ENCODE data around the gene PANK1.

DNA sequence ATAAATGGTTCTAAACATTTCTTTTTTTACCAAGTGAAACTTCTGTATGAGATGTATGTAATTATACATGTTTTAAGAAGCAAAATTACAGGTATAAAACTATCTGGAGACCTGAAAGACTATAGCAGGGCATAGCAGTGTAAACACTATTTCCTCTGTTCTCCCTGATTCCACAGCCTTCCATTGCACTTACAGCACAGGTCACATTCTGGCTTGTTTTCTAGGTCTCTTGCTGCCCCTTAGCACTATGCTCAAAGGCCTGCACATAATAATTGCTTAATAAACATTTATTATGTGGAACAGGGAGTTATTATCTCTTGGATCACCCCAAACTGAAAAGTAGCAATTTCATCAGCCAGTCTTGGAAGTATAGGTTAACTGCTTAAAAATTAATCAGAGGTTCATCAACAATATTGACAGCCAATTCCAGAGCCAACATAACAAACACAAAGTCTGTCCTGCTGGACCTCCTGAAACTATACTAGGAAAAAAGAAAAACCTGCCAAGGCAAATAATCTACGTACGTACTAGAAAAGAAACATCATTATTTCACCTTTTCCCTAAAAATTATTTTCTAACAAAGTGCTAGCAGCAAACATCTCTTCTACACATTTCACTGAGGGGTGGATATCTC, 43.2 kb downstream of the PANK1 start:
- TF ChIP-seq, protein P1, sequence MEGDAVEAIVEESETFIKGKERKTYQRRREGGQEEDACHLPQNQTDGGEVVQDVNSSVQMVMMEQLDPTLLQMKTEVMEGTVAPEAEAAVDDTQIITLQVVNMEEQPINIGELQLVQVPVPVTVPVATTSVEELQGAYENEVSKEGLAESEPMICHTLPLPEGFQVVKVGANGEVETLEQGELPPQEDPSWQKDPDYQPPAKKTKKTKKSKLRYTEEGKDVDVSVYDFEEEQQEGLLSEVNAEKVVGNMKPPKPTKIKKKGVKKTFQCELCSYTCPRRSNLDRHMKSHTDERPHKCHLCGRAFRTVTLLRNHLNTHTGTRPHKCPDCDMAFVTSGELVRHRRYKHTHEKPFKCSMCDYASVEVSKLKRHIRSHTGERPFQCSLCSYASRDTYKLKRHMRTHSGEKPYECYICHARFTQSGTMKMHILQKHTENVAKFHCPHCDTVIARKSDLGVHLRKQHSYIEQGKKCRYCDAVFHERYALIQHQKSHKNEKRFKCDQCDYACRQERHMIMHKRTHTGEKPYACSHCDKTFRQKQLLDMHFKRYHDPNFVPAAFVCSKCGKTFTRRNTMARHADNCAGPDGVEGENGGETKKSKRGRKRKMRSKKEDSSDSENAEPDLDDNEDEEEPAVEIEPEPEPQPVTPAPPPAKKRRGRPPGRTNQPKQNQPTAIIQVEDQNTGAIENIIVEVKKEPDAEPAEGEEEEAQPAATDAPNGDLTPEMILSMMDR (conservative IDR thresholded peaks at IDR 0.05; ENCODE audit: low read depth, low read length): no peak
- no peak for TF ChIP-seq SMC3 (IDR thresholded peaks at IDR 0.05; ENCODE audit: low read depth, low read length)
- TF ChIP-seq RAD21 (IDR thresholded peaks at IDR 0.05; ENCODE audit: low read length): no peak
- TF ChIP-seq BHLHE40 (IDR thresholded peaks at IDR 0.05; ENCODE audit: low read depth, low read length): no peak
- TF ChIP-seq, protein P2, sequence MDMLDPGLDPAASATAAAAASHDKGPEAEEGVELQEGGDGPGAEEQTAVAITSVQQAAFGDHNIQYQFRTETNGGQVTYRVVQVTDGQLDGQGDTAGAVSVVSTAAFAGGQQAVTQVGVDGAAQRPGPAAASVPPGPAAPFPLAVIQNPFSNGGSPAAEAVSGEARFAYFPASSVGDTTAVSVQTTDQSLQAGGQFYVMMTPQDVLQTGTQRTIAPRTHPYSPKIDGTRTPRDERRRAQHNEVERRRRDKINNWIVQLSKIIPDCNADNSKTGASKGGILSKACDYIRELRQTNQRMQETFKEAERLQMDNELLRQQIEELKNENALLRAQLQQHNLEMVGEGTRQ (IDR thresholded peaks at IDR 0.05; ENCODE audit: low read depth, low read length): no peak
- TF ChIP-seq POLR2A (IDR thresholded peaks at IDR 0.05; ENCODE audit: low read depth, low read length): no peak
- TF ChIP-seq FOS (IDR thresholded peaks at IDR 0.05; ENCODE audit: low read depth, low read length): no peak
- no peak for TF ChIP-seq MAZ (IDR thresholded peaks at IDR 0.05; ENCODE audit: borderline replicate concordance, low read depth, low read length)
- no peak for TF ChIP-seq RCOR1 (IDR thresholded peaks at IDR 0.05; ENCODE audit: insufficient replicate concordance, low read length)

Measured in IMR-90 (cell line).